Stimulated activated CD4-positive, alpha-beta T cell treated with anti-CD3 and anti-CD28 coated beads, TNF-alpha, amount 100 ng/mL, for 1 hour (primary cell): ENCODE measurements around the gene EPX.

Experiments
- DNase-seq, 3 donors: peaks; one replicate each; pipeline ENCODE4 v3.0.0-alpha.2; 2020; ENCODE audit warnings: low read depth in 3 of 3, low spot score in 1 of 3

The EPX gene

DNA sequence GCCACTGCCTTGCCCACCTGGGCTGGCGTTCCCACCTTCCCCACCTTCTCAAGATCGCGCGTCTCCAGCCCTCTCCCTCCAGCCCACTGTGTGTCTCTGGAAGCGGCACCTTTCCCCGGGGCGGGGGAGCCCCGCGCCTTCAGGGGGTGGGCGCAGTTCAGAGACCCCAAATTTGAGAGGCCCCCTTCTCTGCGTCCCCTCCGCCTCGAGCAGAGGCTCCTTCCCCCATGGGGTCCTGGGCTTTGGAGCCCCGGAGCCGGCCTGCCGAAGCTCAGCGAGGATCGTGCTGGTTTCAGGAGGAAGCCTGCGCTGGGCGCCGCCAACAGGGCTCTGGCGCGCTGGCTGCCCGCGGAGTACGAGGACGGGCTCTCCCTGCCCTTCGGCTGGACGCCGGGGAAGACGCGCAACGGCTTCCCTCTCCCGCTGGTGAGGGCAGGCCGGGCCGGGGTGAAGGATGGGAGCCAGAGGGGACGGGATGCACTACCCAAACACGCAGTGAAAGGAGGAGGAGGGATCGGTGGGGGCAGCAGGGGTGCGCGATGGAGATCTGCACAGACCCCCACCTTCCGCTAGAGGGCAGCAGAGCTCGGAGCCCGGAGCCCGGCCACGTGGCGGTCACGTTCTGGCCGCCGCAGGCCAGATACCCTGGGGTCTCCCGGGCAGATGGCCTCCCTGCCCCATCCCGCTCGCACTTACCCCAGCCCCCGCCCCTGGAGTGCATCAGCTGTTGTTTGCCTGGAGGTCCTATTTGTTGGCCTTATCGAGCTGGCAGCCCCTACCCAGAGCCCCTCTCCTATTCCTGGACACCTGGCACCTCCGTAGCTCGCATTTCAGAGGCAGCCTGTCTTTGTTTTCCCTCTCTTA, 57.0 kb downstream of the EPX start:
- peak; percentile 5 to 78 (median 57) for DNase-seq

DNA sequence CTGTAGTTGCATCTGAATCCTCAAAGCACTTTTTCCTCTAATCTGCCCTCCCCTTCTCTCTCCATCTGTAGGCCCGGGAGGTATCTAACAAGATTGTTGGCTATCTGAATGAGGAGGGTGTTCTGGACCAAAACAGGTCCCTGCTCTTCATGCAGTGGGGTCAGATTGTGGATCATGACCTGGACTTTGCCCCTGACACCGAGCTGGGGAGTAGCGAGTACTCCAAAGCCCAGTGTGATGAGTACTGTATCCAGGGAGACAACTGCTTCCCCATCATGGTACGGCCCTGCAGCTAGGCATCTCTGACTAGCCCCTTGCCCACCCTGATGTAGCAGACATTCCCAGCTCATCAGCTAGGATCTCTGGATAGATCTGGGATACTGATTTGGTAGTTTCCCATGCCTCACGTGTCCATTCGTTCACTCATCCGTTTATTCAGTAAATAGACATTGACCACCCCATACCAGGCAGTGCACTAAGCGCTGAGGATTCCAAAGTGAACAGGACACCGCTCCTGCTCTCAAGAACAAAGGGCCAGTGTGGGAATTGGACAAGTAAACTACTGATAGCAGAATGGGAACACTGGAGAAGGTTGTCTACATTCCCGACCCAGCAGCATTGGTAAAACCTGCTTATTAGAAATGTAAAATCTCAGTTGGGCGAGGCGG, 58.0 kb downstream of the EPX start:
- no peak for DNase-seq

DNA sequence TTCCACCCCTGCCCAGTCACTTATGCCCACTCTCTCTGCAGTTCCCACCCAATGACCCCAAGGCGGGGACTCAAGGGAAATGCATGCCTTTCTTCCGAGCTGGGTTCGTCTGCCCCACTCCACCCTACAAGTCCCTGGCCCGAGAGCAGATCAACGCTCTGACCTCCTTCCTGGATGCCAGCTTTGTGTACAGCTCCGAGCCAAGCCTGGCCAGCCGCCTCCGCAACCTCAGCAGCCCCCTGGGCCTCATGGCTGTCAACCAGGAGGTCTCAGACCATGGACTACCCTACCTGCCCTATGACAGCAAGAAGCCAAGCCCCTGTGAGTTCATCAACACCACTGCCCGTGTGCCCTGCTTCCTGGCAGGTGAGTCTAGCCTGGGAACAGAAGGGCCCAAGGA, 59.6 kb downstream of the EPX start:
- DNase-seq: no peak

DNA sequence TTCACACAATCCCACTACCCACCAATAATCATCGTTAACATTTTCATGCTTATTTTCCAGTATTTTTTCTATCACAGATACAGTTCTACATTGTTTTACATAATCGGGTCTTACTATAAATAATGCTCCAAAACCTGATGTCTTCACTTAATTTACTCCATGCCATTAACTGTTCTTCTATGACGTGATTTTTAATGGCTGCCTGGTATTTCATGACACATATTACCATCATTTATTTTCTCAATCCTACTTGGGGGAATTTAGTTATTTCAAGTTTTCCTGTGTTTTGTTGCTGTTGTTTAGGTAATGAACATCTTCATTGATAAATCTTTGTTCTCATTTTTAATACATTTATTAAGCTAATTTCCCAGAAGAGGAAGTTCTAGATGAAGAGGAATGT, 60.6 kb downstream of the EPX start:
- DNase-seq: no peak
